ENCODE data around the gene ZXDC. TPM values are rescaled to one million over a fixed set of nuclear protein-coding genes. Genes with fewer than 3 reads are reported as not detected.

ZXDC gene
- total RNA-seq, 4 donors from 2014 or later: 18.5 to 57.9 (median 33.5) TPM

GRCh38 chr3:126499401-126499800, 23.7 kb upstream of the ZXDC start:
- H3K27ac ChIP-seq: no peak overlapping the region
- no peaks in the 10 kb centered on the region for H3K9me3 ChIP-seq
- DNase-seq: no peak
- no peak for TF ChIP-seq CTCF (IDR thresholded peaks at IDR 0.05)
- no peak for TF ChIP-seq POLR2A (IDR thresholded peaks at IDR 0.05)
- no peaks in the 10 kb centered on the region for H3K36me3 ChIP-seq
- intact Hi-C loops (cut with DNase I; ENCODE audit: low total_unique reads): no loop called here
- no peaks in the 10 kb centered on the region for H3K27me3 ChIP-seq
- H3K4me1 ChIP-seq: no peaks in the 10 kb centered on the region
- H3K4me3 ChIP-seq: no peak overlapping the region

- no peak for DNase-seq
- no peak overlapping the region for H3K27ac ChIP-seq
- TF ChIP-seq CTCF (IDR thresholded peaks at IDR 0.05) (no peak), POLR2A (IDR thresholded peaks at IDR 0.05) (no peak)
- no peaks in the 10 kb centered on the region for H3K27me3 ChIP-seq
- intact Hi-C loops (cut with DNase I; ENCODE audit: low total_unique reads): no loop called here
- H3K36me3 ChIP-seq: no peaks in the 10 kb centered on the region
- H3K9me3 ChIP-seq: no peaks in the 10 kb centered on the region
- H3K4me1 ChIP-seq: no peaks in the 10 kb centered on the region
- H3K4me3 ChIP-seq: no peak overlapping the region
These were observed 23.2 kb upstream of the ZXDC start for GRCh38 chr3:126498929-126499328.

- Histone ChIP-seq H3K36me3 (no peaks in the 10 kb centered on the region), H3K9me3 (no peaks in the 10 kb centered on the region), H3K27me3 (no peaks in the 10 kb centered on the region), H3K4me1 (no peaks in the 10 kb centered on the region), H3K27ac (no peak overlapping the region), H3K4me3 (no peak overlapping the region)
- intact Hi-C loops (cut with DNase I; ENCODE audit: low total_unique reads): no loop called here
- no peak for DNase-seq
- TF ChIP-seq POLR2A (IDR thresholded peaks at IDR 0.05): no peak
These were observed 22.8 kb upstream of the ZXDC start for GRCh38 chr3:126498461-126498860.

- no peak for TF ChIP-seq CTCF (IDR thresholded peaks at IDR 0.05)
- no peak for TF ChIP-seq POLR2A (IDR thresholded peaks at IDR 0.05)
- H3K4me1 ChIP-seq: no peaks in the 10 kb centered on the region
- no peaks in the 10 kb centered on the region for H3K27me3 ChIP-seq
- intact Hi-C loops (cut with DNase I; ENCODE audit: low total_unique reads): no loop called here
- H3K9me3 ChIP-seq: no peaks in the 10 kb centered on the region
- no peak overlapping the region for H3K4me3 ChIP-seq
- H3K36me3 ChIP-seq: no peaks in the 10 kb centered on the region
- no peak overlapping the region for H3K27ac ChIP-seq
- no peak for DNase-seq
These were observed 22.3 kb upstream of the ZXDC start for GRCh38 chr3:126497956-126498355.

GRCh38 chr3:126496894-126497850, 21.5 kb upstream of the ZXDC start:
- no peak for DNase-seq
- Histone ChIP-seq H3K27me3 (no peaks in the 10 kb centered on the region), H3K27ac (no peak overlapping the region), H3K4me3 (no peak overlapping the region), H3K9me3 (no peaks in the 10 kb centered on the region), H3K4me1 (no peaks in the 10 kb centered on the region), H3K36me3 (no peaks in the 10 kb centered on the region)
- intact Hi-C loops (cut with DNase I; ENCODE audit: low total_unique reads): no loop called here
- no peak for TF ChIP-seq POLR2A (IDR thresholded peaks at IDR 0.05)
- TF ChIP-seq CTCF (IDR thresholded peaks at IDR 0.05): no peak

All from uterus (tissue), 4 donors.